HepG2 (cell line): Measurements from ENCODE around the gene VIPR1.

Experiments
- CREB1 ChIP-seq, 2 experiments: fragments of 450-650 bp in 1 of 2; IDR thresholded peaks; 2 replicates each; pipeline ENCODE4 v1.6.1; 2016 to 2017; ENCODE audit warnings: control low read depth in 1 of 2, mild to moderate bottlenecking in 1 of 2, missing compliant biosample characterization in 1 of 2, missing genetic modification characterization in 1 of 2
- ETV6 ChIP-seq: sonication (generic); formaldehyde crosslinking; conservative IDR thresholded peaks from 2 replicates; pipeline ENCODE4 v1.4.0; 2020; ENCODE audit warnings: missing genetic modification reagents
- MZF1 ChIP-seq: sonication (generic); formaldehyde crosslinking; IDR thresholded peaks from 2 replicates; pipeline ENCODE4 v1.8.1; 2023; ENCODE audit warnings: mild to moderate bottlenecking, missing genetic modification reagents, borderline replicate concordance
- PHF8 ChIP-seq: sonication (generic); formaldehyde crosslinking; IDR thresholded peaks from 2 replicates; pipeline ENCODE4 v1.5.0; 2020; ENCODE audit warnings: missing genetic modification reagents
- ZKSCAN5 ChIP-seq: sonication (generic); formaldehyde crosslinking; IDR thresholded peaks from 2 replicates; pipeline ENCODE4 v1.5.1; 2020; ENCODE audit warnings: mild to moderate bottlenecking, missing genetic modification reagents
- ZNF775 ChIP-seq: sonication (generic); formaldehyde crosslinking; IDR thresholded peaks from 2 replicates; pipeline ENCODE4 v1.4.0; 2020; ENCODE audit warnings: missing genetic modification reagents, mild to moderate bottlenecking, moderate library complexity, borderline replicate concordance
- ZNF816 ChIP-seq: sonication (generic); formaldehyde crosslinking; IDR thresholded peaks from 2 replicates; pipeline ENCODE4 v1.8.0; 2022; ENCODE audit warnings: missing genetic modification reagents, mild to moderate bottlenecking, borderline replicate concordance

GRCh38 chr3:42529468-42529867 lies 27.0 kb downstream of the VIPR1 start:
- TF ChIP-seq ZNF775 (no peak), ZKSCAN5 (no peak), CREB1 (IDR thresholded peaks at IDR 0.05) (no peak), CREB1 (CRISPR knock-in tag; IDR thresholded peaks at IDR 0.05) (no peak), ETV6 (CRISPR knock-in tag) (no peak), MZF1 (CRISPR knock-in tag) (no peak), ZNF816 (CRISPR knock-in tag) (no peak), PHF8 (CRISPR knock-in tag) (no peak)
